BLaER1 (cell line): ENCODE measurements around the gene SLC5A11.
"Not testable (repeated sequence)": the region's sequence is repeated elsewhere in the genome, so short reads cannot be mapped to it uniquely, and the experiment has no call there.

Experiments
- H3K27ac ChIP-seq: shearing (Covaris generic); formaldehyde crosslinking; 2 replicates; pipeline ENCODE4 v1.8.1; 2022
- H3K27me3 ChIP-seq: shearing (Covaris generic); formaldehyde crosslinking; 2 replicates; pipeline ENCODE4 v1.8.1; 2022
- H3K36me3 ChIP-seq: shearing (Covaris generic); formaldehyde crosslinking; 2 replicates; pipeline ENCODE4 v1.8.1; 2022
- H3K4me1 ChIP-seq: shearing (Covaris generic); formaldehyde crosslinking; 2 replicates; pipeline ENCODE4 v1.8.1; 2022
- H3K4me2 ChIP-seq: shearing (Covaris generic); formaldehyde crosslinking; 2 replicates; pipeline ENCODE4 v1.8.1; 2022
- H3K4me3 ChIP-seq: shearing (Covaris generic); formaldehyde crosslinking; 2 replicates; pipeline ENCODE4 v1.8.1; 2022
- H3K9ac ChIP-seq: shearing (Covaris generic); formaldehyde crosslinking; 2 replicates; pipeline ENCODE4 v1.8.1; 2022
- H3K9me3 ChIP-seq: shearing (Covaris generic); formaldehyde crosslinking; 2 replicates; pipeline ENCODE4 v1.8.1; 2022
- H4K20me1 ChIP-seq: shearing (Covaris generic); formaldehyde crosslinking; 2 replicates; pipeline ENCODE4 v1.8.1; 2022
- Cebpa-rat ChIP-seq: shearing (Covaris generic); IDR thresholded peaks from 2 replicates; pipeline ENCODE4 v1.8.1; 2022

Gene SLC5A11

GRCh38 chr16:24847358-24847664 is 1.5 kb downstream of the SLC5A11 start:
- H3K27me3 ChIP-seq: no peaks in the 10 kb centered on the region
- H3K4me1 ChIP-seq: no peaks in the 10 kb centered on the region
- no peak overlapping the region for H3K27ac ChIP-seq
- H3K9ac ChIP-seq: no peak overlapping the region
- H3K4me3 ChIP-seq: no peak overlapping the region
- no peaks in the 10 kb centered on the region for H4K20me1 ChIP-seq
- TF ChIP-seq Cebpa-rat: no peak
- no peaks in the 10 kb centered on the region for H3K36me3 ChIP-seq
- no peaks in the 10 kb centered on the region for H3K9me3 ChIP-seq
- no peak overlapping the region for H3K4me2 ChIP-seq

- H3K4me1 ChIP-seq: no peaks in the 10 kb centered on the region
- no peaks in the 10 kb centered on the region for H3K27me3 ChIP-seq
- no peaks in the 10 kb centered on the region for H3K36me3 ChIP-seq
- TF ChIP-seq Cebpa-rat: no peak
- H3K27ac ChIP-seq: no peak overlapping the region
- H3K9me3 ChIP-seq: no peaks in the 10 kb centered on the region
- H3K4me3 ChIP-seq: no peak overlapping the region
- no peak overlapping the region for H3K4me2 ChIP-seq
- no peak overlapping the region for H3K9ac ChIP-seq
- no peaks in the 10 kb centered on the region for H4K20me1 ChIP-seq
Measured at GRCh38 chr16:24848065-24848464, 2.3 kb downstream of the SLC5A11 start.

- H3K4me2 ChIP-seq: no peak overlapping the region
- no peak overlapping the region for H3K4me3 ChIP-seq
- no peaks in the 10 kb centered on the region for H3K27me3 ChIP-seq
- no peaks in the 10 kb centered on the region for H3K9me3 ChIP-seq
- no peak overlapping the region for H3K9ac ChIP-seq
- no peak overlapping the region for H3K27ac ChIP-seq
- TF ChIP-seq Cebpa-rat: no peak
- H4K20me1 ChIP-seq: no peaks in the 10 kb centered on the region
- H3K36me3 ChIP-seq: no peaks in the 10 kb centered on the region
- no peaks in the 10 kb centered on the region for H3K4me1 ChIP-seq
Measured at GRCh38 chr16:24849641-24850040, 3.9 kb downstream of the SLC5A11 start.

- H3K4me3 ChIP-seq: no peak overlapping the region
- no peak overlapping the region for H3K4me2 ChIP-seq
- H3K36me3 ChIP-seq: no peaks in the 10 kb centered on the region
- no peaks in the 10 kb centered on the region for H3K9me3 ChIP-seq
- no peak overlapping the region for H3K27ac ChIP-seq
- no peaks in the 10 kb centered on the region for H3K4me1 ChIP-seq
- no peaks in the 10 kb centered on the region for H4K20me1 ChIP-seq
- no peaks in the 10 kb centered on the region for H3K27me3 ChIP-seq
- no peak for TF ChIP-seq Cebpa-rat
- H3K9ac ChIP-seq: no peak overlapping the region
Measured at GRCh38 chr16:24850289-24850938, 4.7 kb downstream of the SLC5A11 start.

GRCh38 chr16:24851700-24852099 is 5.9 kb downstream of the SLC5A11 start:
- Histone ChIP-seq H3K4me3 (no peak overlapping the region), H3K27ac (no peak overlapping the region), H3K9me3 (no peaks in the 10 kb centered on the region), H3K4me2 (no peak overlapping the region), H3K27me3 (no peaks in the 10 kb centered on the region), H3K36me3 (no peaks in the 10 kb centered on the region), H3K4me1 (no peaks in the 10 kb centered on the region), H3K9ac (no peak overlapping the region), H4K20me1 (no peaks in the 10 kb centered on the region)
- TF ChIP-seq Cebpa-rat: no peak

- Histone ChIP-seq H4K20me1 (no peaks in the 10 kb centered on the region; the same call in 1 of the 2 replicates), H3K9ac (no peak overlapping the region), H3K36me3 (no peaks in the 10 kb centered on the region), H3K4me3 (no peak overlapping the region), H3K27ac (no peak overlapping the region), H3K9me3 (no peaks in the 10 kb centered on the region), H3K4me2 (no peak overlapping the region), H3K27me3 (no peaks in the 10 kb centered on the region), H3K4me1 (no peaks in the 10 kb centered on the region)
- no peak for TF ChIP-seq Cebpa-rat
Measured at GRCh38 chr16:24852281-24852721, 6.5 kb downstream of the SLC5A11 start.

- no peaks in the 10 kb centered on the region for H3K27me3 ChIP-seq
- no peak overlapping the region for H3K27ac ChIP-seq
- no peak overlapping the region for H3K4me2 ChIP-seq
Measured at GRCh38 chr16:24853169-24853824, 7.5 kb downstream of the SLC5A11 start.

GRCh38 chr16:24853830-24854229 is 8.1 kb downstream of the SLC5A11 start:
- Histone ChIP-seq H3K4me3 (no peak overlapping the region), H3K27ac (no peak overlapping the region), H3K9ac (no peak overlapping the region), H3K4me2 (no peak overlapping the region), H4K20me1 (no peaks in the 10 kb centered on the region; the same call in 1 of the 2 replicates), H3K27me3 (no peaks in the 10 kb centered on the region), H3K36me3 (no peaks in the 10 kb centered on the region), H3K9me3 (no peaks in the 10 kb centered on the region), H3K4me1 (no peaks in the 10 kb centered on the region)
- no peak for TF ChIP-seq Cebpa-rat

More at GRCh38 chr16:24853169-24853824, 7.5 kb downstream of the SLC5A11 start:
- Histone ChIP-seq H3K4me1 (no peaks in the 10 kb centered on the region), H3K9me3 (no peaks in the 10 kb centered on the region), H3K36me3 (no peaks in the 10 kb centered on the region), H4K20me1 (no peaks in the 10 kb centered on the region; the same call in 1 of the 2 replicates), H3K9ac (no peak overlapping the region), H3K4me3 (no peak overlapping the region)
- TF ChIP-seq Cebpa-rat: no peak

GRCh38 chr16:24854607-24855171 is 8.9 kb downstream of the SLC5A11 start:
- TF ChIP-seq Cebpa-rat: no peak
- no peak overlapping the region for H3K9ac ChIP-seq
- H3K4me2 ChIP-seq: no peak overlapping the region
- no peaks in the 10 kb centered on the region for H3K36me3 ChIP-seq
- no peaks in the 10 kb centered on the region for H3K9me3 ChIP-seq
- no peak overlapping the region for H3K27ac ChIP-seq
- no peaks in the 10 kb centered on the region; the same call in 1 of the 2 replicates for H4K20me1 ChIP-seq
- no peaks in the 10 kb centered on the region for H3K4me1 ChIP-seq
- no peak overlapping the region for H3K4me3 ChIP-seq
- H3K27me3 ChIP-seq: no peaks in the 10 kb centered on the region

GRCh38 chr16:24855678-24856077 is 9.9 kb downstream of the SLC5A11 start:
- no peak overlapping the region for H3K9ac ChIP-seq
- TF ChIP-seq Cebpa-rat: no peak
- no peak overlapping the region for H3K27ac ChIP-seq
- no peak overlapping the region for H3K4me2 ChIP-seq
- H3K27me3 ChIP-seq: no peaks in the 10 kb centered on the region
- H3K9me3 ChIP-seq: no peaks in the 10 kb centered on the region
- H4K20me1 ChIP-seq: no peaks in the 10 kb centered on the region; the same call in 1 of the 2 replicates
- no peak overlapping the region for H3K4me3 ChIP-seq
- no peaks in the 10 kb centered on the region for H3K36me3 ChIP-seq
- no peaks in the 10 kb centered on the region for H3K4me1 ChIP-seq

- H3K4me3 ChIP-seq, H3K9me3 ChIP-seq, H3K4me1 ChIP-seq: not testable (repeated sequence)
Measured at GRCh38 chr16:24856871-24857270, 11.1 kb downstream of the SLC5A11 start.

More at GRCh38 chr16:24856871-24857270, 11.1 kb downstream of the SLC5A11 start:
- H3K36me3 ChIP-seq, H3K27me3 ChIP-seq, H3K9ac ChIP-seq, H3K27ac ChIP-seq, H4K20me1 ChIP-seq, H3K4me2 ChIP-seq: not testable (repeated sequence)
